IMR-90 (cell line): ENCODE data around the gene EPAS1. TPM values are rescaled to one million over a fixed set of nuclear protein-coding genes. Genes with fewer than 3 reads are reported as not detected.

Experiments
- ATAC-seq: fragments of 200-7000 bp; cut with Tn5 transposase; 2 replicates; pipeline ENCODE4 v1.9.1; 2020; ENCODE audit warnings: low read depth, mild to moderate bottlenecking, moderate library complexity
- BruUV-seq: library from RNA; stranded (reverse); fragments of 400-500 nt; replicated peaks from 2 replicates; lab custom pipeline; 2021; lab: Mats Ljungman, UMichigan
- CTCF ChIA-PET: fragments of 300-600 bp; formaldehyde crosslinking; extraction: SDS; loops from one replicate; lab custom pipeline; 2021; ENCODE audit warnings: antibody characterized with exemption; lab: Yijun Ruan, JAX
- POLR2A ChIA-PET: fragments of 300-600 bp; sonication (Branson Sonifier 250); formaldehyde crosslinking; loops from one replicate; lab custom pipeline; 2022; ENCODE audit warnings: antibody characterized with exemption; ENCODE audit not compliant: unreplicated experiment; lab: Charles Lee
- DNase-seq: peaks from one replicate; pipeline ENCODE4 v3.0.0; 2013
- H2AFZ ChIP-seq: replicated peaks from 2 replicates; pipeline ENCODE3; 2013; ENCODE audit warnings: low read length, mild to moderate bottlenecking; ENCODE audit not compliant: poor library complexity
- H2AK5ac ChIP-seq: 2 replicates; pipeline ENCODE4 v1.6.1; 2013; ENCODE audit warnings: low read depth, low read length, inconsistent platforms
- H2AK9ac ChIP-seq: replicated peaks from 2 replicates; pipeline ENCODE3; 2013; ENCODE audit warnings: mild to moderate bottlenecking, low read depth, low read length, moderate library complexity; ENCODE audit not compliant: poor library complexity
- H2BK120ac ChIP-seq: 2 replicates; pipeline ENCODE4 v1.6.1; 2013; ENCODE audit warnings: low read depth, low read length, inconsistent platforms
- H2BK15ac ChIP-seq: 3 replicates; pipeline ENCODE4 v1.6.1; 2013; ENCODE audit warnings: low read depth, low read length, inconsistent platforms
- H2BK20ac ChIP-seq: 2 replicates; pipeline ENCODE4 v1.6.1; 2013; ENCODE audit warnings: low read depth, mild to moderate bottlenecking, inconsistent platforms, low read length, moderate library complexity
- H2BK5ac ChIP-seq: 2 replicates; pipeline ENCODE4 v1.6.1; 2013; ENCODE audit warnings: mild to moderate bottlenecking, low read depth, low read length, inconsistent platforms; ENCODE audit not compliant: poor library complexity, severe bottlenecking
- H3K14ac ChIP-seq: replicated peaks from 2 replicates; pipeline ENCODE4 v1.6.1; 2013; ENCODE audit warnings: low read depth, low read length, inconsistent platforms
- H3K18ac ChIP-seq: 2 replicates; pipeline ENCODE4 v1.6.1; 2013; ENCODE audit warnings: low read depth, low read length, control low read depth
- H3K23ac ChIP-seq: 2 replicates; pipeline ENCODE4 v1.6.1; 2013; ENCODE audit warnings: low read depth, low read length, inconsistent platforms
- H3K27ac ChIP-seq: 2 replicates; pipeline ENCODE4 v1.5.1; 2013; ENCODE audit warnings: mild to moderate bottlenecking, control low read depth, low read length; ENCODE audit not compliant: insufficient read depth
- H3K27me3 ChIP-seq: 2 replicates; pipeline ENCODE4 v1.6.1; 2013; ENCODE audit warnings: low read length; ENCODE audit not compliant: control insufficient read depth, insufficient read depth
- H3K36me3 ChIP-seq: 2 replicates; pipeline ENCODE4 v1.6.1; 2013; ENCODE audit warnings: low read length, mixed read lengths; ENCODE audit not compliant: control insufficient read depth, insufficient read depth
- H3K4ac ChIP-seq: 2 replicates; pipeline ENCODE4 v1.6.1; 2013; ENCODE audit warnings: low read depth, low read length, inconsistent platforms
- H3K4me1 ChIP-seq: 2 replicates; pipeline ENCODE4 v1.6.1; 2013; ENCODE audit warnings: low read length, mixed read lengths; ENCODE audit not compliant: control insufficient read depth, insufficient read depth
- H3K4me2 ChIP-seq: 2 replicates; pipeline ENCODE4 v1.6.1; 2013; ENCODE audit warnings: low read depth, mild to moderate bottlenecking, control low read depth, low read length, moderate library complexity
- H3K4me3 ChIP-seq: 2 replicates; pipeline ENCODE4 v1.5.1; 2013; ENCODE audit warnings: low read depth, mild to moderate bottlenecking, control low read depth, low read length, moderate library complexity; ENCODE audit not compliant: insufficient read depth
- H3K56ac ChIP-seq: 2 replicates; pipeline ENCODE4 v1.6.1; 2013; ENCODE audit warnings: low read length, inconsistent platforms; ENCODE audit not compliant: insufficient read depth; ENCODE audit errors: extremely low read depth
- H3K79me1 ChIP-seq, 2 experiments: 2 replicates each; pipeline ENCODE4 v1.6.1; 2013; ENCODE audit warnings: low read length in 2 of 2, inconsistent platforms in 1 of 2, low read depth in 1 of 2
- H3K9ac ChIP-seq: 2 replicates; pipeline ENCODE4 v1.6.1; 2013; ENCODE audit warnings: low read depth, low read length, control low read depth
- H3K9me1 ChIP-seq: 2 replicates; pipeline ENCODE4 v1.6.1; 2013; ENCODE audit warnings: low read length, inconsistent platforms; ENCODE audit not compliant: insufficient read depth
- H3K9me3 ChIP-seq: 2 replicates; pipeline ENCODE4 v1.6.1; 2013; ENCODE audit warnings: low read length; ENCODE audit not compliant: control insufficient read depth, insufficient read depth
- H4K20me1 ChIP-seq: 2 replicates; pipeline ENCODE4 v1.6.1; 2013; ENCODE audit warnings: low read length, inconsistent platforms; ENCODE audit not compliant: insufficient read depth
- H4K5ac ChIP-seq: 2 replicates; pipeline ENCODE4 v1.6.1; 2013; ENCODE audit warnings: mild to moderate bottlenecking, low read depth, low read length, control low read depth
- H4K8ac ChIP-seq, 2 experiments: 2 replicates each; pipeline ENCODE4 v1.6.1; 2013; ENCODE audit warnings: low read depth in 2 of 2, low read length in 2 of 2, control low read depth in 1 of 2, inconsistent platforms in 1 of 2
- H4K91ac ChIP-seq: 2 replicates; pipeline ENCODE4 v1.6.1; 2013; ENCODE audit warnings: low read depth, low read length, inconsistent platforms; ENCODE audit not compliant: insufficient read depth
- CEBPB ChIP-seq: IDR thresholded peaks from 2 replicates; pipeline ENCODE4 v1.6.1; 2012; ENCODE audit warnings: low read depth, low read length, improper control_type of control experiment
- FOS ChIP-seq: fragments of 150-350 bp; IDR thresholded peaks from 2 replicates; pipeline ENCODE4 v1.6.1; 2016; ENCODE audit warnings: low read depth, low read length
- POLR2A ChIP-seq: IDR thresholded peaks from 2 replicates; pipeline ENCODE4 v1.6.1; 2012; ENCODE audit warnings: mild to moderate bottlenecking, low read depth, low read length
- RAD21 ChIP-seq: IDR thresholded peaks from 2 replicates; pipeline ENCODE4 v1.6.1; 2012; ENCODE audit warnings: low read length, improper control_type of control experiment
- SMC3 ChIP-seq: fragments of 150-350 bp; IDR thresholded peaks from 2 replicates; pipeline ENCODE4 v1.6.1; 2016; ENCODE audit warnings: low read depth, mild to moderate bottlenecking, antibody characterized with exemption, low read length, moderate library complexity
- WGBS, 2 experiments: methylation state at CpG; one replicate each; pipeline versions ENCODE4 v1.1.5 to v1.1.7; 2013; ENCODE audit warnings: missing lambda C conversion rate in 2 of 2; ENCODE audit not compliant: insufficient read length in 1 of 2; ENCODE audit errors: extremely low coverage in 2 of 2; 5-methylcytosine and 5-hydroxymethylcytosine counted together
- dilution Hi-C: fragments of 300-500 bp; cut with HindIII; formaldehyde crosslinking; loops from one replicate; pipeline ENCODE4 v1.14.3; 2018; ENCODE audit warnings: low sequenced_read_pairs; ENCODE audit not compliant: unreplicated experiment
- in situ Hi-C: fragments of 300-500 bp; cut with MboI; formaldehyde crosslinking; loops from 3 replicates; pipeline ENCODE4 v1.14.3; 2019; ENCODE audit warnings: low sequenced_read_pairs, inconsistent platforms, mixed read lengths
- intact Hi-C: fragments of 100-400 bp; cut with micrococcal nuclease; formaldehyde crosslinking; loops from 2 replicates; pipeline ENCODE4 v1.10.0; 2022
- polyA plus RNA-seq, 3 experiments: library from polyadenylated mRNA; depleted of rRNA; stranded (reverse); fragments of >200 nt; gene quantifications; 2 replicates each; pipeline ENCODE4 v1.2.3, GENCODE V29; 2012; ENCODE audit warnings: low replicate concordance in 1 of 3
- total RNA-seq: library from RNA; depleted of rRNA; stranded (reverse); fragments of >200 nt; gene quantifications from 2 replicates; pipeline ENCODE4 v1.2.3, GENCODE V29; 2012
- TF ChIP-seq, protein P1 (sequence below): fragments of 150-350 bp; IDR thresholded peaks from 2 replicates; pipeline ENCODE4 v1.6.1; 2017; ENCODE audit warnings: mild to moderate bottlenecking, antibody characterized with exemption, low read length, low read depth

EPAS1 gene
- total and polyA plus RNA-seq, 2 of the 4 experiments (the other 2 are of a cell fraction), result 40.7 to 120 TPM

DNA sequence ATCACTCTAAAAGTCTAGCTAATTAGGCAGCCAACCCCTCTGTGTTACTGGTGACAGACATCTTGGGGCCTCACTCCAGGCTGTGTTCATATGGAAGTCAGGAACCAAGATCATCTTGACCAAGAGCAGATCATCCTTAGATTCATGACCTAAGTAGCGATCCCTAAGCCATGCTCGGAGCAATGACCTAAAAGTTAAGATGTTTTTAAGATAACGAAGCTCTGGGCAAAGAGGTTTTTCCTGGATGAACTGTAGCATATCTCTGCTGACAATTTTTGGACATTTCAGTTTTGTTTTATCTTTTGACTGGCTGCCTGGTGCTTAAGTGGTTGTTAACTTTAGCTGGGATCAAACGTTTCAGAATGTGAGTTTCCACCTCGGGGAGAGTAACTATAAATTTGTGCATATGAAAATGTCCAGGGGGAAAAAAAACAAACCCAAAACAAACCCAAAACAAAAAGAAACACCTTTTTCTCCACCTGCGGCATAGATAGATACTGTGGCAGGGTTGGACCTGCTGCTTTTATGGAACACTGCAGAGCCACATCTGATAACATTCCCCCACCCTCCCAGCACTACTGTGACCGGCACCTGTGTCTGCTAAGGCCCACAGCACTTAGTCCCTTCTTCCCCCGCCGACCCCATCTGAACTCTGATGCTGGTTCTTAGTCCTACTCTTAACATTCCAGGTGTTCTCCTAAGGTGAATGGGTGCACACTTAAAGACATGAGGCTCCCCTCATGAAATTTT lies 45.5 kb downstream of the EPAS1 start:
- Histone ChIP-seq H4K5ac (no peak overlapping the region), H2BK15ac (no peak overlapping the region), H3K36me3 (peaks cover 14% of the 10 kb centered on the region), H2AFZ (no peak overlapping the region), H3K9ac (no peak overlapping the region), H2BK5ac (no peak overlapping the region), H2BK20ac (no peak overlapping the region), H3K4ac (no peak overlapping the region), H2AK9ac (no peak overlapping the region), H3K4me3 (no peak overlapping the region), H3K18ac (no peak overlapping the region), H3K9me1 (peaks cover 41% of the 10 kb centered on the region), H4K20me1 (peaks cover 98% of the 10 kb centered on the region), H3K23ac (0 out of 2 replicates have a peak overlapping the region, but pooled peaks have one; percentile 0), H3K27ac (no peak overlapping the region), H2BK120ac (no peak overlapping the region), H3K9me3 (no peaks in the 10 kb centered on the region), H4K91ac (no peak overlapping the region), H3K79me1 (peaks cover 58 to 96% of the 10 kb centered on the region in 2 experiments), H3K4me1 (peaks cover 17% of the 10 kb centered on the region), H3K56ac (no peak overlapping the region), H2AK5ac (0 out of 2 replicates have a peak overlapping the region, but pooled peaks have one; percentile 4), H4K8ac (no peak overlapping the region), H3K14ac (peak overlapping the region; percentile 58; the same call in 1 of the 2 replicates), H3K4me2 (no peak overlapping the region), H3K27me3 (no peaks in the 10 kb centered on the region)
- POLR2A ChIA-PET, result no interaction called here
- WGBS, 2 experiments, result 92% methylated on average over 3 of the region's 9 CpGs; no CpG with 5 or more reads in 1 of the 2 experiments
- CTCF ChIA-PET, result no interaction called here
- DNase-seq, result no peak
- dilution Hi-C loops (no loop called here), in situ Hi-C loops (no loop called here), intact Hi-C loops (loop anchor here (5.0 kb wide), 1 partner anchor 40 kb away; no protein-coding TSS in a partner anchor)
- ATAC-seq, result no peak
- TF ChIP-seq FOS (no peak), SMC3 (no peak), RAD21 (no peak), CEBPB (no peak), POLR2A (no peak)
- TF ChIP-seq, protein P1, sequence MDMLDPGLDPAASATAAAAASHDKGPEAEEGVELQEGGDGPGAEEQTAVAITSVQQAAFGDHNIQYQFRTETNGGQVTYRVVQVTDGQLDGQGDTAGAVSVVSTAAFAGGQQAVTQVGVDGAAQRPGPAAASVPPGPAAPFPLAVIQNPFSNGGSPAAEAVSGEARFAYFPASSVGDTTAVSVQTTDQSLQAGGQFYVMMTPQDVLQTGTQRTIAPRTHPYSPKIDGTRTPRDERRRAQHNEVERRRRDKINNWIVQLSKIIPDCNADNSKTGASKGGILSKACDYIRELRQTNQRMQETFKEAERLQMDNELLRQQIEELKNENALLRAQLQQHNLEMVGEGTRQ, result no peak
- BruUV-seq, result no TSS peak
